ENCODE data around the gene KRT17.

KRT17 gene

DNA sequence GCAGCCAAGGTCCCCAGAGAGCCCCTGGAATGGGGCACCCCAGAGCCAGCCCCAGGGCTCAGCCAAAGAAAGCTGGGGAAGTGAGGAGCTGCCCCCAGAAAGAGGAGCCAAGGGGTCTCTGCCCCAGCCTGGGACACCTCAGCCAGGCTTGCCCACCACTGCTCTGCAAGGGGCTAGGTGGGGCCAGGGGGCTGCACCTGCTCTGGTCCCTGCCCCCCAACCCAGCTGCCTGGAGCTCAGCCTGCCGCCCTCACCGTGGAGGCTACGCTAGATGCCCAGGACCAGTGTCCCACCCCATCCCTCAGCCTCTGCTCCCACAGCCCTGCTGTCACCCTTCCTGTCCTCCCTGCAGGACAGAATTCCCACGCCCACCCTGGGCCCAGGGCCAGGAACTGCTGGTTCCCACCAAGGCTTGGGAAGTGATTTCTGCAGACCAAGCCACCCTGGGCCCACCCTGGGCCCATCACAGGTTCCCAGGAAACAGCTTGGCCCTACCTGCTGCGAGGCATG is 28.1 kb upstream of the KRT17 start:
- no peak for TF ChIP-seq EZH2 (IDR thresholded peaks at IDR 0.05; ENCODE audit: borderline replicate concordance, low read depth, low read length, severe bottlenecking)
- TF ChIP-seq, protein P1, sequence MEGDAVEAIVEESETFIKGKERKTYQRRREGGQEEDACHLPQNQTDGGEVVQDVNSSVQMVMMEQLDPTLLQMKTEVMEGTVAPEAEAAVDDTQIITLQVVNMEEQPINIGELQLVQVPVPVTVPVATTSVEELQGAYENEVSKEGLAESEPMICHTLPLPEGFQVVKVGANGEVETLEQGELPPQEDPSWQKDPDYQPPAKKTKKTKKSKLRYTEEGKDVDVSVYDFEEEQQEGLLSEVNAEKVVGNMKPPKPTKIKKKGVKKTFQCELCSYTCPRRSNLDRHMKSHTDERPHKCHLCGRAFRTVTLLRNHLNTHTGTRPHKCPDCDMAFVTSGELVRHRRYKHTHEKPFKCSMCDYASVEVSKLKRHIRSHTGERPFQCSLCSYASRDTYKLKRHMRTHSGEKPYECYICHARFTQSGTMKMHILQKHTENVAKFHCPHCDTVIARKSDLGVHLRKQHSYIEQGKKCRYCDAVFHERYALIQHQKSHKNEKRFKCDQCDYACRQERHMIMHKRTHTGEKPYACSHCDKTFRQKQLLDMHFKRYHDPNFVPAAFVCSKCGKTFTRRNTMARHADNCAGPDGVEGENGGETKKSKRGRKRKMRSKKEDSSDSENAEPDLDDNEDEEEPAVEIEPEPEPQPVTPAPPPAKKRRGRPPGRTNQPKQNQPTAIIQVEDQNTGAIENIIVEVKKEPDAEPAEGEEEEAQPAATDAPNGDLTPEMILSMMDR (IDR thresholded peaks at IDR 0.05; ENCODE audit: borderline replicate concordance, extremely low read depth, low read length, poor library complexity, severe bottlenecking) = no peak
- Histone ChIP-seq H2AFZ (ENCODE audit: low read depth, low read length) (no peak overlapping the region), H3K4me1 (ENCODE audit: insufficient read depth, low read length) (peaks cover 15% of the 10 kb centered on the region), H3K9me3 (ENCODE audit: insufficient read depth, low read length, severe bottlenecking) (no peaks in the 10 kb centered on the region), H3K9ac (ENCODE audit: low read depth, low read length) (no peak overlapping the region), H3K36me3 (ENCODE audit: insufficient read depth, low read length) (no peaks in the 10 kb centered on the region), H3K4me3 (ENCODE audit: low read depth in 1 of 2, low read length in 2 of 2) (no peak overlapping the region), H3K79me2 (ENCODE audit: insufficient read depth, low read length) (no peaks in the 10 kb centered on the region), H3K27me3 (ENCODE audit: insufficient read depth, low read length, poor library complexity) (no peaks in the 10 kb centered on the region), H3K27ac (ENCODE audit: low read length) (no peak overlapping the region), H3K4me2 (ENCODE audit: insufficient read depth, low read length) (no peak overlapping the region), H4K20me1 (ENCODE audit: insufficient read depth, low read length) (no peaks in the 10 kb centered on the region; the same call in 1 of the 2 replicates)
- no peak for DNase-seq
- ATAC-seq (ENCODE audit: insufficient read depth, low read depth) = no peak

DNA sequence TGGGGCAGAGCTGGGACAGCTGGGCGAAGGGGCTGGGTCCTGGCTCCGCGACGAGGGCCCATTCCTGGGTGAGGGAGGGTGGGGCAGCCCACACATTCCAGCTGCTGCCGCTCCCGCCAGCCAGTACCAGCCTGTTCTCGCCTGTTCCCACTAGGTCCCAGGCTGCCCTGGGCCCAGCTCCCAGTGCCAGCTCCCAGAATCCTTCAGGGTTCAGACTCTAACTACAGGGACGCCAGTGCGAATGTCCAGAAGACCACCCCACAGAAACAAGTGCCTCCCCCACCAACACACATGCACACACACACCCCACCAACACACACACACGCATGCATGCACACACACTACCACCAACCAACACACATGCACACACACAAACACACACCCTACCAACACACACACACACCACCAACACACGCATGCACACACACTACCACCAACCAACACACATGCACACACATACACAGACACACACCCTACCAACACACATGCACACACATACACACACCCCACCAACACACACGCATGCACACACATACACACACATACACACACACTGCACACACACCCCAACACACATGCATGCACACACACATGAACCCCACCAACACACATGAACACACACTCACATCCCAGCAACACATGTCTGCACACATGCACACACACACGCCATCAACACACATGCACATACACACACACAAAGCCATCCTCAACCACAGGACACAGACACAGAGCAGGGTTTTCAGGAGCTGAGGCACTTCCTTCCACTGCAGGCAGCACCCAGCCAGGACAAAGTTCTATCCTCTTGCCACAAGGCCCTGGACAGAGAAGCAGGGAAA is 27.5 kb upstream of the KRT17 start:
- ATAC-seq (ENCODE audit: insufficient read depth, low read depth) (no peak), DNase-seq (no peak)
- TF ChIP-seq, protein P1 (IDR thresholded peaks at IDR 0.05; ENCODE audit: borderline replicate concordance, extremely low read depth, low read length, poor library complexity, severe bottlenecking) = no peak
- no peak for TF ChIP-seq EZH2 (IDR thresholded peaks at IDR 0.05; ENCODE audit: borderline replicate concordance, low read depth, low read length, severe bottlenecking)
- no peaks in the 10 kb centered on the region for H3K27me3 ChIP-seq (ENCODE audit: insufficient read depth, low read length, poor library complexity)
- H2AFZ ChIP-seq (ENCODE audit: low read depth, low read length) = no peak overlapping the region
- no peak overlapping the region for H3K4me2 ChIP-seq (ENCODE audit: insufficient read depth, low read length)
- H3K4me1 ChIP-seq (ENCODE audit: insufficient read depth, low read length) = peaks cover 15% of the 10 kb centered on the region
- H3K36me3 ChIP-seq (ENCODE audit: insufficient read depth, low read length) = no peaks in the 10 kb centered on the region
- H3K9me3 ChIP-seq (ENCODE audit: insufficient read depth, low read length, severe bottlenecking) = no peaks in the 10 kb centered on the region
- no peaks in the 10 kb centered on the region; the same call in 1 of the 2 replicates for H4K20me1 ChIP-seq (ENCODE audit: insufficient read depth, low read length)
- no peaks in the 10 kb centered on the region for H3K79me2 ChIP-seq (ENCODE audit: insufficient read depth, low read length)
- no peak overlapping the region for H3K9ac ChIP-seq (ENCODE audit: low read depth, low read length)
- H3K4me3 ChIP-seq (ENCODE audit: low read depth in 1 of 2, low read length in 2 of 2) = no peak overlapping the region
- no peak overlapping the region for H3K27ac ChIP-seq (ENCODE audit: low read length)

DNA sequence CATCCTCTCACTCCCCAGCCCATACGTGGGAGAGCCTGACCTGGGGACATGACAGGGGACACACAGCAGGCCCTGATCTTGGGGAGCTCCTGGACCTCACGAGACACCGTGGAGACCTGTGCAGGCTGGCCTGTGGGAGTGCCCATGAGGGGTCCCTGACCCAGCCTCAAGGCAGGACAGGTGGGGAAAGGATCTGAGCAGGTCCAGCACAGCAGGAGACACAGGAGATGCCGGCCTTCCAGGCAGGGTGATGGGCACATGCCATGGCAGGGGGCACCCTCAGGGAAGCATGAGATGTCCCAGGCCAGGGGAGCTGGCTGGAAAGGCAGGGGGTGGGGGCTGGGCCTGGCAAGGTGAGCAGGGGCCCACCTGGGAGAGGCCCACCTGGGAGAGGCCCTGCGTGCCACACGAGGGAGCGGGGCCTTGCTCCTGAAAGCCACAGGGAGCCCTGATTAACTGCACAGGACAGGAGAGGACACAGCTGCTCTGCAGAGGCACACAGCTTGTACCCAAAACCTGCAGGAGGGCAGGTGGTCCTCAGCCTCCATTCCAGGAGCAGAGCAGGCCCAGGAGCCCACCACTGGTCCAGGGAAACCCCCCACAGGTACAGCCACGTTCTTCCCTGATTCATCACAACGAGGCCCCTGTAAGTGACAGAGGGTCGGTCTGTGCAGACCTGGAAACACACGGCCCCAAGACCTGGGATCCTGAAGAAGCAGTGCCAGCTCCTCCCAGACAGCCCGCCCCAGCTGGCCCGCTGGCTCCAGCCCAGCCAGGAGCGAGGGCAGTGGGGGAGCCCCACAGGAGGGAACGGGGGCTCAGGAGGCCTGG is 26.6 kb upstream of the KRT17 start:
- Histone ChIP-seq H4K20me1 (ENCODE audit: insufficient read depth, low read length) (no peaks in the 10 kb centered on the region; the same call in 1 of the 2 replicates), H3K4me2 (ENCODE audit: insufficient read depth, low read length) (no peak overlapping the region), H3K27ac (ENCODE audit: low read length) (no peak overlapping the region), H3K9me3 (ENCODE audit: insufficient read depth, low read length, severe bottlenecking) (no peaks in the 10 kb centered on the region), H3K4me3 (ENCODE audit: low read depth in 1 of 2, low read length in 2 of 2) (no peak overlapping the region), H3K4me1 (ENCODE audit: insufficient read depth, low read length) (peaks cover 15% of the 10 kb centered on the region), H3K36me3 (ENCODE audit: insufficient read depth, low read length) (no peaks in the 10 kb centered on the region), H3K9ac (ENCODE audit: low read depth, low read length) (no peak overlapping the region), H3K27me3 (ENCODE audit: insufficient read depth, low read length, poor library complexity) (no peaks in the 10 kb centered on the region), H3K79me2 (ENCODE audit: insufficient read depth, low read length) (no peaks in the 10 kb centered on the region), H2AFZ (ENCODE audit: low read depth, low read length) (no peak overlapping the region)
- TF ChIP-seq, protein P1 (IDR thresholded peaks at IDR 0.05; ENCODE audit: borderline replicate concordance, extremely low read depth, low read length, poor library complexity, severe bottlenecking) = no peak
- ATAC-seq (ENCODE audit: insufficient read depth, low read depth) = no peak
- DNase-seq = no peak
